Mononuclear cell (primary cell): ENCODE results near the gene FAM216A. TPM values are rescaled to one million over a fixed set of nuclear protein-coding genes. Genes with fewer than 3 reads are reported as not detected.
A peak's percentile ranks its signal among the peaks of the same experiment; 100 is the strongest.
"Not testable (repeated sequence)": the region's sequence is repeated elsewhere in the genome, so short reads cannot be mapped to it uniquely, and the experiment has no call there.

Experiments used
- H3K27me3 ChIP-seq: 2 replicates; pipeline ENCODE4 v1.6.0; 2011; ENCODE audit warnings: low read length, control low read depth; ENCODE audit not compliant: insufficient read depth
- H3K4me1 ChIP-seq: 2 replicates; pipeline ENCODE4 v1.5.1; 2011; ENCODE audit warnings: mild to moderate bottlenecking, low read length, control low read depth; ENCODE audit not compliant: insufficient read depth
- H3K4me3 ChIP-seq: 2 replicates; pipeline ENCODE4 v1.5.1; 2011; ENCODE audit warnings: mild to moderate bottlenecking, low read length, moderate library complexity
- H3K9me3 ChIP-seq: 2 replicates; pipeline ENCODE4 v1.5.1; 2011; ENCODE audit warnings: low read depth, mild to moderate bottlenecking, control low read depth, low read length
- total RNA-seq: library from RNA; depleted of rRNA; stranded (reverse); fragments of >200 nt; gene quantifications from one replicate; pipeline ENCODE4 v1.2.3, GENCODE V29; 2012

FAM216A gene
- total RNA-seq, 1 donor: 9.0 TPM

DNA sequence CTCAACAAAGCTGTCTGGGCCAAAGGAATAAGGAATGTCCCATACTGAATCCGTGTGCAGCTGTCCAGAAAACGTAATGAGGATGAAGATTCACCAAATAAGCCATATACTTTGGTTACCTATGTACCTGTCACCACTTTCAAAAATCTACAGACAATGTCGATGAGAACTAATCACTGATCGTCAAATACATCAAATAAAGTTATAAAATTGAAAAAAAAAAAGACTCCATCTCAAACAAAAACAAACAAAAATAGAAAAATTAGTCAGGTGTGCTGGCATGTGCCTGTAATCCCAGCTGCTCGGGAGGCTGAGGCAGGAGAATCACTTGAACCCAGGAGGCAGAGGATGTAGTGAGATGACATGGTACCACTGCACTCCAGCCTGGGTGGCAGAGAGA is 7.5 kb upstream of the FAM216A start:
- peaks cover 18% of the 10 kb centered on the region for H3K4me1 ChIP-seq
- H3K27me3 ChIP-seq, H3K9me3 ChIP-seq, H3K4me3 ChIP-seq: not testable (repeated sequence)

DNA sequence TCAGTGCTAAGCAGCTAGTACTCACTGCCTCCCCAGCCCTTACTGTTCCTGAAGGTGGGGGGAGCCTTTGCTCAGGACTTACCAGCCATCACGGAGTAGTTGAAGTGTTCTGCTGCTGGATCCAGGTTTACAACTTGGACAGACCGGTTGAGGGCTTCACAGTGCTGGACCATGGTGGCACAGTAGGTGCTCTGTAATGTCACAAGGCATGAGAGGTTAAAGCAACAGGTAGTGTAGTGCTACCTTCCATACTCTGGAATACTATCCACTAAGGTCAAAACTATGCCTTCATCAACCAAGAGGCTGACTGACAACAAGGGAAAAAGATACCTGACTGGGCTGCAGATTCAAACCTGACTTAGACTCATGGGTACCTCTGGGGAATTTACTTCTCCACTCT is 3.6 kb upstream of the FAM216A start:
- Histone ChIP-seq H3K9me3 (no peaks in the 10 kb centered on the region), H3K4me3 (no peak overlapping the region), H3K4me1 (peaks cover 24% of the 10 kb centered on the region), H3K27me3 (no peaks in the 10 kb centered on the region)

DNA sequence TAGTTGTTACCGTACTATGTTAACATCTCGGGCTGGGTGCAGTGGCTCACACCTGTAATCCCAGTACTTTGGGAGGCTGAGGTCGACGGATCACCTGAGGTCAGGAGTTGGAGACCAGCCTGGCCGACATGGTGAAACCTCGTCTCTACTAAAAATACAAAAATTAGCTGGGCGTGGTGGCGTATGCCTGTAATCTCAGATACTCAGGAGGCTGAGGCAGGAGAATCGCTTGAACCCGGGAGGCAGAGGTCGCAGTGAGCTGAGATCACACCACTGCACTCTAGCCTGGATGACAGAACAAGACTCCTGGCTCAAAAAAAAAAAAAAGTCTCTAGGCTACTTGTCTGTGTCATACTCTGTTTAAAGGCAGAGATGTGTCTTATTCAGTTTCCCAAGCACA is 2.9 kb upstream of the FAM216A start:
- not testable (repeated sequence) for H3K27me3 ChIP-seq, H3K4me3 ChIP-seq, H3K9me3 ChIP-seq
- H3K4me1 ChIP-seq: peaks cover 27% of the 10 kb centered on the region

DNA sequence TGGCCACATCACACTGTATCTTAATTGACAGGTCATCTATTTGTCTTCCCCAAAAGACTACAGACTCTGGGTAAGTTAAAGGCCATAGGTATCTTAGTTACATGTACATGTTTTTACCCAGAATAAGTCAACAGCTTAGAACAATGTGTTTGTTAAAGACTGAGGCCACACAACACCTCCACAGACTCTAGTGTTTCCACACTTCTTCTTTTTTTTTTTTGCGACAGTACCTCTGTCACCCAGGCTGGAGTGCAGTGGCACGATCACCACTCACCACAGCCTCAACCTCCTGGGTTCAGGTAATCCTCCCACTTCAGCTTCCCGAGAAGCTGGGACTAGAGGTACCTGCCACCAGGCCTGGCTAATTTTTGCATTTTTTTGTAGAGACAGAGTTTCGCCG is 1.9 kb upstream of the FAM216A start:
- no peak overlapping the region for H3K4me3 ChIP-seq

DNA sequence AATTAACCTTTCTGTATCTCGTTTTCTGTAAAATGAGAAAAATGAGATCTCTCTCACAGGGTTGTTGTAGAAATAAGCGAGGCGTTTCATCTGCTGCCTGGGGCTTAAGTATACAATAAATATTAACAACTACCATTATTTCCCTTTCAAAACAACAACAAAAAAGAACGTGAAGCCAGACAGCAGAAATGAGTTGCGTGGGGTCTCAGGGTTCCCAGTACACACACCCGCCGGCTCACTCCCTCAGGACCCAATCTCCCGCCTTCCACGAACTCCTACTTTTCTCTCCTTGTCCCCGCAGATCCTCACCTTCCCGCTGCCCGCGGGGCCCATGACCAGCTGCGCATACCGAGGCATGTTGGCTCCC is 815 bp upstream of the FAM216A start:
- peak overlapping the region; percentile 88 for H3K4me3 ChIP-seq
- H3K27me3 ChIP-seq: no peaks in the 10 kb centered on the region
- peaks cover 27% of the 10 kb centered on the region for H3K4me1 ChIP-seq
- H3K9me3 ChIP-seq: no peaks in the 10 kb centered on the region

More for the DNA sequence above, 1.9 kb upstream of the FAM216A start:
- H3K4me1 ChIP-seq: peaks cover 27% of the 10 kb centered on the region
- no peaks in the 10 kb centered on the region for H3K9me3 ChIP-seq
- H3K27me3 ChIP-seq: no peaks in the 10 kb centered on the region

DNA sequence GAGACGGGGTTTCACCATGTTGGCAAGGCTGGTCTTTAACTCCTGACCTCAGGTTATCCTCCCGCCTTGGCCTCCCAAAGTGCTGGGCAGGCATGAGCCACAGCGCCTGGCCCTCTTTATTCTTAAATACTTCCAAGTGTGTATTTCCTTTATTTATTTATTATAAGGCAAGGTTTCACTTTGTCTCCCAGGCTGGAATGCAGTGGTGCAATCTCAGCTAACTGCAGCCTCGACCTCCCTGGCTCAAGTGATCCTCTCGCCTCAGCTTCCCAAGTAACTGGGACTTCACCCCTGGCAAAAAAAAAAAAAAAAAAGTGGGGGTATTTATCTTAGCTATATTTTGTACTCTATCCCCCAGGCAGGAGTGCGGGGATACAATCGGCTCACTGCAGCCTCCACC is 6.8 kb downstream of the FAM216A start:
- H3K27me3 ChIP-seq: no peaks in the 10 kb centered on the region

DNA sequence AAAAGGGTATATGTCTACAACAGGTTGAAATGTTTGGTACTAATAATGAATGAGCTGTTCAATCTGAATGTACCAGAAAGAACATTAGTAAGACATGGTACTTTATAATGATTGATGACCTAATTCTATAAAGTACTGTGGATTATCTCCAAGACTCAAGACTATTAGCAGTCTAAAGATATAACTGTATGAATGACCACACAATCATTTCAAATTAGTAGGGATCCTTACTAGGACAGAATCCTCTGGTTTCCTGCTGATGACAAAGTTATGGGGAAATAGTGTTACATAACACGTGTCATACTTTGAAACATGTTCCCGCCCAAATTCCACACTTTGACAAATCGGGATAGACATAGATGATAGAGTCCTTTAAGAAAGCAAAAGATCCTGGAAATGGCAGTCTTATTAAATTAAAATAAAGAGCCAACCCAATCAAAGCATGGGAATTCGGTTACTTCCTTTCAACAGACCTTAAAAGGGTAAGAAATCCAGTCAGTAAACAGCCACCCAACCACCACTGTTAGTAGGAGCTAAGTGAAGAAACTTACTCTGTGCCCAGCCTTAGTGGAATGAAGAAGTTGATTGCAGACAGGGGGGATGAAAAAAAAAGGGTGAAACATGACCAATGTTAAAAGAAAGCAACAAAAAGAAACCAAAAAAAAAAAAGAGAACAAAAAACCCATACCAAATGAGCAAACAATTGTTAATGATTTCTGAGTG is 30.5 kb downstream of the FAM216A start:
- Histone ChIP-seq H3K4me3 (no peak overlapping the region), H3K9me3 (no peaks in the 10 kb centered on the region), H3K4me1 (peaks cover 31% of the 10 kb centered on the region), H3K27me3 (no peaks in the 10 kb centered on the region)

More for the DNA sequence above, 6.8 kb downstream of the FAM216A start:
- H3K4me3 ChIP-seq: no peak overlapping the region
- no peaks in the 10 kb centered on the region for H3K4me1 ChIP-seq
- no peaks in the 10 kb centered on the region for H3K9me3 ChIP-seq

DNA sequence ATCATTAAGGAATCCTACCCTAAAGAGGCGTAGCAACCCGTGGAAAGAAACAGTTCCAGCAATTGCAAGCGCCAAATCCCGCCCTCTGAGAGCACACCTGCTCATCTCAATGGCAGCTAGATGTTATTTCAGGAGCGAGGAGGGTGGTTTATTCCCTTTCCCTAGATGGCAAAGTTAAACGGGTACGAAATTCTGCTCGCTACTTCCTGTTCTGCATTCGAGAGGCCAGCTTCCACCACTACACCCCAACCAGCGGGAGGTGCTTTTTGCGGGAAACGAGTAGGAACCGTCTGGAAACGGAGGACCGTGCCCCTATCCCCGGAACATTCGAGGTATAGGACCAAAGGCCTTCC is 32.7 kb downstream of the FAM216A start:
- no peaks in the 10 kb centered on the region for H3K27me3 ChIP-seq
- H3K4me1 ChIP-seq: peaks cover 31% of the 10 kb centered on the region
- peak overlapping the region; percentile 95 for H3K4me3 ChIP-seq
- H3K9me3 ChIP-seq: no peaks in the 10 kb centered on the region

DNA sequence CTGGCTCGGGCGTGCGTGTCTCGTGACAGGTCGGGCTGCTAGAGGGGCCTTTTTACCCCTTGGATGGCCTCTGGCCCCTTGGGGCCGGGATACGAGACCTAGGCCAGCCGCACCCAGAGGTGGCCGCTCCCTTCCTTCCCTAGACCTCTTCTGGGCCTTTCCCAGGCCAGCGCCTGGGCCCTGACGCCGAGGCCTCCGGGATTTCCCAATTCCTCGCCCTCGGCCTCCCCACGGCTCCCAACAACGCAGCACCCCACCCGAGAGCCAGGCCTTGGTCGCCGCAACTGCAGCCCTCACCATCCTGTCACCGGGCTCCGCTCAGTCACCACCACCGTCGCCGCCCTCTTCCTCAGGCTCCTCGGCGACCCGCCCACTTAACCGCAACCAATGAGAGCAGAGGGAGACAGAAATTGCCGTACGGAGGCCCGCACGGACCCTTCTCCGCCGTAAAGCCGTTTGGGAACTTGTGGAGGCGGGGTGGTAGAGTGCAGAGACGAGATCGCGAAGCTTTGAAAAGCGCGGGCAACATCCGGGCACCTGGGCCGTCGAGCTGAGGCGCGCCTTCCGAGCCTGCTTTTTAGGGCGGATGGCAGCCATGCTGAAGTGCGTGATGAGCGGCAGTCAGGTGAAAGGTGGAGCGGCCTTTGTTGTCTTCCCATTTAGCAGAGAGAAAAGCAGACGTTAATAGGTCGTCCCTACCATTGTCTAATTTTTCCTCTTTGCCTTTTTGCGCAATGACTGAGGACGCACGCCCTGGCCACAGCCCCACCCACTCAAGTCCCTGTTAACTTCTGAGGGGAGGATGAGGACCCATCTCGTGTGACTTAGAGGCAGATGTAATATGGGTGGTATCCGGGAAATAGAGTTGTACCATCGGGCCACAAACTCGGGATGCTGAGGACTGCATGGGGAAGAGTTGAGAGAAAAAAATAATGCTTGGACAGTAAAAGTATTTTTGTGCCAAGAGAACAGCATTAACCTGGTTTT is 33.4 kb downstream of the FAM216A start, which contains the start of the genes RAD9B and VPS29:
Gene RAD9B (plus strand): TSS at position 580 of the 987 bp plus-strand sequence. CDS start 7 bp downstream, at position 587.
Gene VPS29 (minus strand): TSS at position 360 of the 987 bp plus-strand sequence. CDS start 60 bp downstream, at position 300.
- H3K9me3 ChIP-seq: no peaks in the 10 kb centered on the region
- H3K4me1 ChIP-seq: peaks cover 31% of the 10 kb centered on the region
- H3K4me3 ChIP-seq: peak within 1 kb of the TSS; percentile 95

DNA sequence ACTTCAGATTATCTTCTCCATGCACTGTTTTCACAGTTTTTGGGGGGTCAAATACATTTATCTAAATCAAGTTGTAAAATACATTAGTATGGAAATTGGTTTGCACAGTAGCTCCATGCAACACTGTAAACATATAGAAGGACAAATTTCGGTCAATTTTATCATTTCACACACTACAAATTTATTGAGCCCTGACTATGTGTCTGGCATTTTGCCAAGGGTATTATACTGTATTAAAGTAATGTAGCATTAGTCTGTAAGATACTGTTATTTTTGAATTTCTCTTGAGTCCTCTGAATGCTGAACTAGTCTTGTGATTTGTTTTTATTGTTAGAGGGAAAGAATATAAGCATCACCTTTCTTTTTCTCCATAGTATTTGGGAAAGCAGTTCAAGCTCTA is 34.8 kb downstream of the FAM216A start:
- H3K4me1 ChIP-seq: peaks cover 31% of the 10 kb centered on the region
- no peaks in the 10 kb centered on the region for H3K9me3 ChIP-seq
- H3K4me3 ChIP-seq: no peak overlapping the region
- no peaks in the 10 kb centered on the region for H3K27me3 ChIP-seq

More for the DNA sequence above, 33.4 kb downstream of the FAM216A start, which contains the start of the genes RAD9B and VPS29:
- no peaks in the 10 kb centered on the region for H3K27me3 ChIP-seq

DNA sequence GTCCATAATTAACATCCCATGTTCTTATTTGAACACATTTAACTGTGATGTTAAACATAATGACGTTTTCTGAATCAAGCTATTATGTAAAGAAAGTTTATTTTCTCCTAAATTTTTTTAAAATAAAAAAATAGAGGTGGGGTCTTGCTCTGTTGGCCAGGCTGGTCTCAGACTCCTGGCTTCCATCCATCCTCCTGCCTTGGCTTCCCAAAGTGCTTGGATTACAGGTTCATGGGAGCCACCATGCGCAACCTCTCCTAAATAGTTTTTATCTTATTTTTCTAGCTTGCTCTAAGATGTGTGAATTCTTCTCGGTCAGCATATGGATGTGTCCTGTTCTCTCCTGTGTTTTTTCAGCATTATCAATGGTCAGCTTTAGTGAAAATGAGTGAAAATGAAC is 36.7 kb downstream of the FAM216A start:
- Histone ChIP-seq H3K27me3 (no peaks in the 10 kb centered on the region), H3K4me3 (no peak overlapping the region), H3K9me3 (no peaks in the 10 kb centered on the region), H3K4me1 (peaks cover 20% of the 10 kb centered on the region)

DNA sequence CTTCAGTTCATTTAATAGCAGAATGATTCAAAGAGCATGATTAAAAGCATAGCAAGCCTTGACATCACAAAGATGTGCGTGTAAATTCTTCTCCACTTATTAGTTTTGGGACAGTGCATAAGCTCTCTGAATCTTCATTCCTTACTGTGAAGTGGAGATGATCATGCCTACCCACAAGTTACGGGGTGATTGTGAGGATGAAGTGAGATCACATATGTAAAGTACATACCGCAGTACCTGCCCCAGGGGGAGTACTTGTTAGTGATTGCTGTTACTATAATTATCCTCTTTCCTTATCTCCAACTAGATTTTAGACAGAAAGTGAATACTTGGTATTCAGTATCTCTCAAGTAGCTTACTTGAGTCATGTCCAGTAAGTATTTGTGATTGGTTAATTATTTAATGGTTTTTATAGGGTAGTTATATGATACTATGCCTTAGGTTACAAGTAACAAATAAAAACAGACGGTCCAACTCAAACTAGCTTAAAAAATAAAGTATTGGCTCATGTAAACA is 39.5 kb downstream of the FAM216A start:
- no peak overlapping the region for H3K4me3 ChIP-seq
- H3K27me3 ChIP-seq: no peaks in the 10 kb centered on the region
- H3K9me3 ChIP-seq: no peaks in the 10 kb centered on the region
- no peaks in the 10 kb centered on the region for H3K4me1 ChIP-seq

DNA sequence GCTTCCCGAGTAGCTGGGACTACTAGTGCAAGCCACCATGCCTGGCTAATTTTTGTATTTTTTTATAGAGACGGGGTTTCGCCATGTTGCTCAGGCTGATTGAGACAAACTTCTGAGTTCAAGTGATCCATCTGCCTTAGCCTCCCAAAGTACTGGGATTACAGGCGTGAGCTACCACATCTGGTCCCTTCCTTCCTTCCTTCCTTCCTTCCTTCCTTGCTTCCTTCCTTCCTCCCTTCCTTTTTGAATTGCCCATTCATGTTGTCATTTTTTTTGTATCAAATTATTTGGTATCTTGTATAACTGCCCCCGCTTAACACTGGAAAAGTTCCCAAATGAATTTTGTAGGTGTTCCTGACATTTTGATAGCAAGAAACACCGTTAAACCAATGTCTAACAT is 45.2 kb downstream of the FAM216A start:
- Histone ChIP-seq H3K27me3 (no peaks in the 10 kb centered on the region), H3K9me3 (no peaks in the 10 kb centered on the region), H3K4me1 (no peaks in the 10 kb centered on the region), H3K4me3 (no peak overlapping the region)

DNA sequence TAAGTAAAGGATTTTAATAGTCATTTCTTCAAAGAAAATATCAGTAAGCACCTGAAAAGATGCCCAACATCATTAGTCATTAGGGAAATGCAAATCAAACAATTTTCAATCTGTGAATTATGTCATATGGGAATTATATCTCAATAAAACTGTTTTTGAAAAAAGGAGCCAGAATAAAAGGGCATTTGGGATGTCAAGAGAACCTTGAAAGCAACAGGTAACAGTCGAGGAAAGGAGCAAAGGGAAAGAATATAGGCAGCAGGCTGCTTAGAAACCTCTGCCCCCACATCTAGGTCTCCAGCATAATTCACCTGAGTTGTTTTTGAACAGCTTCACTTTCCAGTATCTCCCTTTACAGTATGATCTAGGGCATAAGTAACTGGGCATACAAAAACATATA is 45.7 kb downstream of the FAM216A start:
- Histone ChIP-seq H3K9me3 (no peaks in the 10 kb centered on the region), H3K4me1 (no peaks in the 10 kb centered on the region), H3K4me3 (no peak overlapping the region)

DNA sequence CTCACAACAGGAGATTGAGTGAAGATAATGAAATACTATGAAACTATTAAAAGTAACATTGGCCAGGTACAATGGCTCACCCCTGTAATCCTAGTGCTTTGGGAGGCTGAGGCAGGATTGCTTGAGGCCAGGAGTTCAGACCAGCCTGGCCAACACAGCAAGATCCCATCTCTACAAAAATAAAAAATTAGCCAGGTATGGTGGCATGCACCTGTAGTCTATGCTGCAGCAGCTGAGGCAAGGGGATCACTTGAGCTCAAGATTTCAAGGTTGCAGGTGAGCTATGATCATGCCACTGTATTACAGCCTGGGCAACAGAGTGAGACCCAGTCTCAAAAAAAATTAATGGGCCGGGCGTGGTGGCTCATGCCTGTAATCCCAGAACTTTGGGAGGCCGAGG is 48.4 kb downstream of the FAM216A start:
- Histone ChIP-seq H3K4me1 (no peaks in the 10 kb centered on the region), H3K27me3 (no peaks in the 10 kb centered on the region)

More for the DNA sequence above, 45.7 kb downstream of the FAM216A start:
- no peaks in the 10 kb centered on the region for H3K27me3 ChIP-seq

More for the DNA sequence above, 48.4 kb downstream of the FAM216A start:
- Histone ChIP-seq H3K9me3 (no peaks in the 10 kb centered on the region), H3K4me3 (no peak overlapping the region)
